ENCODE measurements around the gene CDK13.

- TF ChIP-seq CTCF (IDR thresholded peaks at IDR 0.05; ENCODE audit: insufficient read depth, low read depth, low read length) (no peak), EZH2 (IDR thresholded peaks at IDR 0.05; ENCODE audit: insufficient read depth, low read length) (no peak)
Measured at GRCh38 chr7:40148671-40149070, 198.6 kb downstream of the CDK13 start.

All from astrocyte (in vitro differentiated cells and primary cell).